Lung (tissue), 12 donors: ENCODE measurements around the gene PIK3AP1. TPM values are rescaled to one million over a fixed set of nuclear protein-coding genes. Genes with fewer than 3 reads are reported as not detected.
A peak's percentile ranks its signal among the peaks of the same experiment; 100 is the strongest.

Source experiments
- ATAC-seq: fragments of 200-7000 bp; cut with Tn5 transposase; one replicate; pipeline ENCODE4 v1.9.1; 2020; ENCODE audit warnings: moderate number of reproducible peaks; ENCODE audit not compliant: insufficient read depth, low FRiP score
- DNase-seq, 3 donors: peaks; one replicate each; pipeline ENCODE4 v3.0.0-alpha.2; 2013 to 2017
- H3K27ac ChIP-seq, 2 donors: one replicate each; pipeline ENCODE4 v1.5.1; 2013; ENCODE audit warnings: mild to moderate bottlenecking in 2 of 2, moderate library complexity in 2 of 2, control low read depth in 1 of 2, inconsistent platforms in 1 of 2, low read depth in 1 of 2, low read length in 1 of 2
- H3K27me3 ChIP-seq, 3 donors: one replicate each; pipeline ENCODE4 v1.5.1; 2013; ENCODE audit warnings: low read length in 2 of 3; ENCODE audit not compliant: control insufficient read depth in 3 of 3, insufficient read depth in 3 of 3
- H3K36me3 ChIP-seq, 4 donors: one replicate each; pipeline ENCODE4 v1.5.1; 2013; ENCODE audit warnings: low read length in 4 of 4, mild to moderate bottlenecking in 1 of 4, moderate library complexity in 1 of 4; ENCODE audit not compliant: control insufficient read depth in 4 of 4, insufficient read depth in 4 of 4
- H3K4me1 ChIP-seq, 5 donors: one replicate each; pipeline ENCODE4 v1.5.1; 2013; ENCODE audit warnings: low read length in 5 of 5, mild to moderate bottlenecking in 2 of 5, moderate library complexity in 1 of 5; ENCODE audit not compliant: control insufficient read depth in 5 of 5, insufficient read depth in 5 of 5
- H3K4me3 ChIP-seq: one replicate; pipeline ENCODE4 v1.5.1; 2013; ENCODE audit warnings: mild to moderate bottlenecking, control low read depth, moderate library complexity
- H3K9ac ChIP-seq, 2 donors: one replicate each; pipeline ENCODE4 v1.5.1; 2013; ENCODE audit warnings: low read length in 2 of 2, control low read depth in 1 of 2; ENCODE audit not compliant: insufficient read depth in 1 of 2
- H3K9me3 ChIP-seq, 4 donors: one replicate each; pipeline ENCODE4 v1.5.1; 2013; ENCODE audit warnings: low read length in 3 of 4, mild to moderate bottlenecking in 1 of 4, moderate library complexity in 1 of 4; ENCODE audit not compliant: control insufficient read depth in 4 of 4, insufficient read depth in 3 of 4
- WGBS, 2 donors: extraction: QIAGEN DNeasy Blood & Tissue Kit; methylation state at CpG; one replicate each; pipeline ENCODE4 v1.1.7; 2013; 5-methylcytosine and 5-hydroxymethylcytosine counted together
- polyA plus RNA-seq, 2 donors: library from polyadenylated mRNA; stranded (reverse); fragments of 200-250 nt; gene quantifications; one replicate each; pipeline ENCODE4 v1.2.1, GENCODE V29; 2013
- total RNA-seq, 2 donors: library from RNA; depleted of rRNA in 1 of 2; stranded (reverse); fragments of >200 nt in 1 of 2; gene quantifications; one replicate each; pipeline ENCODE4 v1.2.1, GENCODE V29; 2014 to 2021
- TF ChIP-seq, protein P1 (sequence below): IDR thresholded peaks from 2 replicates; pipeline ENCODE4 v1.5.1; 2012; ENCODE audit warnings: mild to moderate bottlenecking; ENCODE audit errors: control extremely low read depth, extremely low read depth
- donor health status: control.
- donor health status: control.
- donor health status: Bipolar disorder and iron deficiency.
- donor health status: healthy.
- donor health status: DM: yes; HTN: yes; CAD: no.

PIK3AP1 gene
- total and polyA plus RNA-seq, 4 donors = 7.3 to 120 (median 30.4) TPM

DNA sequence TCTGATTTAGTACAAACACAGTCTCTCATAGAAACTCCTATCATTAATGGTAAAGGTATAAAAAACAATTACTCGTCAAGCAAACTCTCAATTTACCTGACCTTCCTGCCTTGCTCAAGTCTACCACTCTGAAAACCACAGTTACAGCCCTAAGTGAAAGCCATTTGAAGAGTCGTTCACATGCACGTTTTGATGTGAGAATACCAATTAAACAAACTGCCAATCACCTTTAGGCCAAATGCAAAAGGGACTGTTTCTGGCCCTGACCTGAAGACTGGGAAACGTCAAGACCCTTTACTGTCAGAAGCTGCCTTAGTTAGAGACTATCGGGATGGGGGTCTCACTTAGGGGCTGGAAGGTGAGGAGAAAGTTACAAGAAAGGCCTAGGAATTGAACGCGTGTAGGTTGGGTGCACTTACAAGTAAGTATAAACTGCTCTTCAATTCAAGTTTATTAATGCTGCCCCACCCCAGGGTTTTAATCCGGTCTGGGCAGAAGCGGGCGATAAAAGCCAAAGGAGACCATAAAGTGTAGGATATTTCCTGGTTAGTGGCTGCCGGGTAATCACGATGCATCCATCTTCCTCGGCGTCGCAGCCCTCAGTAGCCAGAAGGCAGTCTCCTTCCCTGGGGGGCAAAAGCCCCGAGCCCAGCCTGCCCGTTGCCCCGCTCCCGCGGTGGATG, 134.4 kb downstream of the PIK3AP1 start:
- H3K9ac ChIP-seq = peak overlapping the region; percentile 94 to 97
- no peaks in the 10 kb centered on the region for H3K9me3 ChIP-seq
- WGBS, 2 donors = 1 to 2% methylated on average over 20 of the region's 20 CpGs
- peak overlapping the region; percentile 99 for H3K4me3 ChIP-seq
- DNase-seq = peak in 2 of 3 donors; percentile 19 to 24
- peak overlapping the region; percentile 100 for H3K27ac ChIP-seq
- H3K4me1 ChIP-seq = peaks cover 6 to 28% (median 14%) of the 10 kb centered on the region in 5 donors
- H3K27me3 ChIP-seq = no peaks in the 10 kb centered on the region
- peaks cover 0 to 4% (median 0%) of the 10 kb centered on the region in 4 donors for H3K36me3 ChIP-seq
- TF ChIP-seq, protein P1, sequence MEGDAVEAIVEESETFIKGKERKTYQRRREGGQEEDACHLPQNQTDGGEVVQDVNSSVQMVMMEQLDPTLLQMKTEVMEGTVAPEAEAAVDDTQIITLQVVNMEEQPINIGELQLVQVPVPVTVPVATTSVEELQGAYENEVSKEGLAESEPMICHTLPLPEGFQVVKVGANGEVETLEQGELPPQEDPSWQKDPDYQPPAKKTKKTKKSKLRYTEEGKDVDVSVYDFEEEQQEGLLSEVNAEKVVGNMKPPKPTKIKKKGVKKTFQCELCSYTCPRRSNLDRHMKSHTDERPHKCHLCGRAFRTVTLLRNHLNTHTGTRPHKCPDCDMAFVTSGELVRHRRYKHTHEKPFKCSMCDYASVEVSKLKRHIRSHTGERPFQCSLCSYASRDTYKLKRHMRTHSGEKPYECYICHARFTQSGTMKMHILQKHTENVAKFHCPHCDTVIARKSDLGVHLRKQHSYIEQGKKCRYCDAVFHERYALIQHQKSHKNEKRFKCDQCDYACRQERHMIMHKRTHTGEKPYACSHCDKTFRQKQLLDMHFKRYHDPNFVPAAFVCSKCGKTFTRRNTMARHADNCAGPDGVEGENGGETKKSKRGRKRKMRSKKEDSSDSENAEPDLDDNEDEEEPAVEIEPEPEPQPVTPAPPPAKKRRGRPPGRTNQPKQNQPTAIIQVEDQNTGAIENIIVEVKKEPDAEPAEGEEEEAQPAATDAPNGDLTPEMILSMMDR = no peak
- no peak for ATAC-seq

DNA sequence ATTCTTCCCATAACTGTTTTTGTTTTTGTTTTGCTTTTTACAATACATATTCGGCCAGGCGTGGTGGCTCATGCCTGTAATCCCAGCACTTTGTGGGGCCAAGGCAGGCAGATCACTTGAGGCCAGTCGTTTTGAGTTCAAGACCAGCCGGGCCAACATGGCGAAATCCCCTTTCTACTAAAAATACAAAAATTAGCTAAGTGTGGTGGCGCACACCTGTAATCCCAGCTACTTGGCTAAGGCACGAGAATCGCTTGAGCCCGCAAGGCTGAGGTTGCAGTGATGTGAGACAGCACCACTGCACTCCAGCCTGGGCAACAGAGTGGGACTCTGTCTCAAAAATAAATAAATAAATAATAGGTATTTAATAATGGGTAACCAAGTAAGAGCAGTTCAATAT, 135.8 kb downstream of the PIK3AP1 start:
- 91% methylated on average over 9 of the region's 9 CpGs for WGBS, 2 donors
- peaks cover 10 to 28% (median 14%) of the 10 kb centered on the region in 5 donors for H3K4me1 ChIP-seq

DNA sequence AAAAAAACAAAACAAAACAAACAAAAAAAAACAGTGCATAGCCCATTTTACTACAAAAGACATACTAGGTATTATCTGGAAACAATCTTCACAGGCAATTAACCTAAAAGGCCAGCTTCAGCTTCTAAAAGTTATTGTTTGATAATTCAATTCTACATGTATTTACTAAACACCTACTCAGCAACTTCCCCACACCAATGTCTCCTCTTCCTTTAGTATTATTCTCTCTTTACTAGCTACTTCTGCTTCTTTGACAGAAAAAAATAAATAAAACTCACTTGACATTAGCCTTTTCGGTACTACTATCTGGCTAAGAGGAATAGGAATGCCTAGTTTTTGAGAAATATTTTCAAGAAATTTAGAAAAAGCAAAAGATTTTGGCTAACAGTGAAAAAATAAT, 136.3 kb downstream of the PIK3AP1 start:
- no peaks in the 10 kb centered on the region for H3K27me3 ChIP-seq
- no peak overlapping the region for H3K9ac ChIP-seq
- ATAC-seq = no peak
- no peak overlapping the region for H3K4me3 ChIP-seq
- H3K4me1 ChIP-seq = peaks cover 10 to 28% (median 15%) of the 10 kb centered on the region in 5 donors
- H3K9me3 ChIP-seq = no peaks in the 10 kb centered on the region
- no peak overlapping the region for H3K27ac ChIP-seq
- H3K36me3 ChIP-seq = peaks cover 0 to 4% (median 0%) of the 10 kb centered on the region in 4 donors
- TF ChIP-seq, protein P1 = no peak
- no peak for DNase-seq
- 67 to 80% methylated on average over 1 of the region's 1 CpG for WGBS, 2 donors

More for the DNA sequence above, 135.8 kb downstream of the PIK3AP1 start:
- Histone ChIP-seq H3K4me3 (no peak overlapping the region), H3K27me3 (no peaks in the 10 kb centered on the region), H3K9ac (no peak overlapping the region), H3K9me3 (no peaks in the 10 kb centered on the region), H3K36me3 (peaks cover 0 to 4% (median 0%) of the 10 kb centered on the region in 4 donors), H3K27ac (no peak overlapping the region)
- ATAC-seq (no peak), DNase-seq (no peak)
- TF ChIP-seq, protein P1 = no peak
